OCI-LY1 (cell line): ENCODE data around the gene GRHL1.

Source experiments
- H2AFZ ChIP-seq: fragments of 200-600 bp; sonication (generic), shearing (Covaris generic); 2 replicates; pipeline ENCODE4 v1.6.0; 2014; ENCODE audit warnings: antibody characterized with exemption, mild to moderate bottlenecking, low read length
- H3F3A ChIP-seq: fragments of 200-600 bp; sonication (generic), shearing (Covaris generic); 2 replicates; pipeline ENCODE4 v1.6.0; 2014; ENCODE audit warnings: mild to moderate bottlenecking, antibody characterized with exemption, low read length, moderate library complexity; ENCODE audit not compliant: insufficient read depth
- H3K27ac ChIP-seq: fragments of 200-600 bp; sonication (generic); 2 replicates; pipeline ENCODE4 v1.5.1; 2014; ENCODE audit warnings: low read length, mixed run types, mild to moderate bottlenecking, low read depth; ENCODE audit not compliant: poor library complexity, severe bottlenecking
- H3K27me3 ChIP-seq: fragments of 200-600 bp; sonication (generic); 2 replicates; pipeline ENCODE4 v1.6.0; 2014; ENCODE audit warnings: antibody characterized with exemption, mild to moderate bottlenecking, low read length, moderate library complexity; ENCODE audit not compliant: insufficient read depth
- H3K36me3 ChIP-seq: fragments of 200-600 bp; sonication (generic); 2 replicates; pipeline ENCODE4 v1.6.1; 2014; ENCODE audit warnings: mild to moderate bottlenecking, antibody characterized with exemption, low read length, moderate library complexity, mixed read lengths; ENCODE audit not compliant: insufficient read depth
- H3K4me1 ChIP-seq: fragments of 200-600 bp; sonication (generic); 2 replicates; pipeline ENCODE4 v1.5.1; 2014; ENCODE audit warnings: mild to moderate bottlenecking, low read length, moderate library complexity; ENCODE audit not compliant: insufficient read depth, severe bottlenecking
- H3K4me2 ChIP-seq: fragments of 200-600 bp; sonication (generic), shearing (Covaris generic); 2 replicates; pipeline ENCODE4 v1.6.1; 2014; ENCODE audit warnings: low read length
- H3K4me3 ChIP-seq: fragments of 200-600 bp; sonication (generic); 2 replicates; pipeline ENCODE4 v1.5.1; 2014; ENCODE audit warnings: low read length, low read depth, mild to moderate bottlenecking, mixed read lengths; ENCODE audit not compliant: poor library complexity, severe bottlenecking
- H3K79me2 ChIP-seq: fragments of 200-600 bp; shearing (Covaris generic); 2 replicates; pipeline ENCODE4 v1.6.1; 2016; ENCODE audit warnings: mixed run types, low read length, mixed read lengths; ENCODE audit not compliant: insufficient read depth
- H3K9ac ChIP-seq: fragments of 200-600 bp; sonication (generic), shearing (Covaris generic); 2 replicates; pipeline ENCODE4 v1.6.1; 2014; ENCODE audit warnings: mild to moderate bottlenecking, low read length, mixed read lengths
- H3K9me2 ChIP-seq: fragments of 200-600 bp; sonication (generic), shearing (Covaris generic); 2 replicates; pipeline ENCODE4 v1.6.1; 2014; ENCODE audit warnings: low read depth, mild to moderate bottlenecking, low read length, mixed read lengths
- H3K9me3 ChIP-seq: fragments of 200-600 bp; shearing (Covaris generic); 2 replicates; pipeline ENCODE4 v1.6.1; 2014; ENCODE audit warnings: low read length, mixed read lengths
- H4K20me1 ChIP-seq: fragments of 200-600 bp; sonication (generic), shearing (Covaris generic); 2 replicates; pipeline ENCODE4 v1.6.0; 2016; ENCODE audit warnings: mild to moderate bottlenecking, low read length; ENCODE audit not compliant: insufficient read depth
- CTCF ChIP-seq: fragments of 200-600 bp; sonication (generic), shearing (Covaris generic); IDR thresholded peaks from 2 replicates; pipeline ENCODE4 v1.5.1; 2017; ENCODE audit warnings: mild to moderate bottlenecking, antibody characterized with exemption, low read length, moderate library complexity, mixed read lengths
- EZH2 ChIP-seq: fragments of 200-600 bp; sonication (generic), shearing (Covaris generic); IDR thresholded peaks from 2 replicates; pipeline ENCODE4 v1.8.0; 2017; ENCODE audit warnings: borderline replicate concordance, mixed run types, mild to moderate bottlenecking, antibody characterized with exemption, low read length, moderate library complexity, mixed read lengths

The GRHL1 gene

DNA sequence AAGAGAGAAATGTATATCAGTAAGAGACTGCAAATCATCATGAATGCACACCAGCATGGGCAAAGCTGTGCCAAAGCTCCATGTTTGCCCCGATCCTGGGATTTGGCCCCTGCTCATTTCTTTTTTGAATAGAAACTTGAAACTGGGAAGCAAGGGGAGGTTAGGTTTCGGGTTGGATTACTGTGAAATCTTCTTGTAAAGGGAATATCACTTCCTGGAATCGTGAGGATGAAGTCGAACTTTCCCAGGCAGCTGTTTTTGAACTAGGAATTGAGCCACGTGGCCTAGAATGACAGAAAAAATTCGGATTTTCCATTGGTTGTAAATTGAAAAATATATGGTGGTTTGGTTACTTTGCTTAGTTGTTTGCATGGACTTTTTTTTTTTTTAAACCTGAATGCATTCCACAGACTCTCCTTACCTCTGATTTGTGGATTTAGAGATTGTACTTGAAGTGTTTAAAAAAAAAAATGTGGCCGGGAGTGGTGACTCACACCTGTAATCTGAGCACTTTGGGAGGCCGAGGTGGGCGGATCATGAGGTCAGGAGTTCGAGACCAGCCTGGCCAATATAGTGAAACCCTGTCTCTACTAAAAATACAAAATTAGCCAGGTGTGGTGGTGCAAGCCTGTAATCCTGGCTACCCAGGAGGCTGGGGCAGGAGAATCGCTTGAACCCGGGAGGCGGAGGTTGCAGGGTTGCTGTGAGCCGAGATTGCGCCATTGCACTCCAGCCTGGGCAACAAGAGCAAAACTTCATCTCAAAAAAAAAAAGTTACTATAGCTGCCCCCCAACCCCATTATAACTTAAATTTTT is 32.1 kb downstream of the GRHL1 start:
- Histone ChIP-seq H3F3A (no peaks in the 10 kb centered on the region), H3K4me1 (no peaks in the 10 kb centered on the region), H3K9ac (no peak overlapping the region), H3K4me2 (no peak overlapping the region), H3K9me2 (no peaks in the 10 kb centered on the region), H3K79me2 (no peaks in the 10 kb centered on the region), H3K9me3 (no peaks in the 10 kb centered on the region), H3K27me3 (no peaks in the 10 kb centered on the region), H4K20me1 (no peaks in the 10 kb centered on the region), H2AFZ (no peak overlapping the region), H3K27ac (no peak overlapping the region), H3K36me3 (peaks cover 4% of the 10 kb centered on the region; the same call in 1 of the 2 replicates), H3K4me3 (no peak overlapping the region)
- TF ChIP-seq EZH2 (no peak), CTCF (no peak)

- Histone ChIP-seq H3K27ac (no peak overlapping the region), H3K9ac (no peak overlapping the region), H2AFZ (no peak overlapping the region), H3K36me3 (peaks cover 4% of the 10 kb centered on the region; the same call in 1 of the 2 replicates), H3K27me3 (no peaks in the 10 kb centered on the region), H3K4me2 (no peak overlapping the region), H3K9me3 (no peaks in the 10 kb centered on the region), H3K9me2 (no peaks in the 10 kb centered on the region), H3K4me3 (no peak overlapping the region), H3F3A (no peaks in the 10 kb centered on the region), H3K4me1 (no peaks in the 10 kb centered on the region), H3K79me2 (no peaks in the 10 kb centered on the region), H4K20me1 (no peaks in the 10 kb centered on the region)
- no peak for TF ChIP-seq EZH2
- peak; percentile 65 for TF ChIP-seq CTCF
Observed at GRCh38 chr2:9984217-9984739, 32.8 kb downstream of the GRHL1 start.

GRCh38 chr2:9984871-9985480 is 33.5 kb downstream of the GRHL1 start:
- Histone ChIP-seq H3K4me2 (no peak overlapping the region), H3K27ac (no peak overlapping the region), H3K36me3 (peaks cover 4% of the 10 kb centered on the region; the same call in 1 of the 2 replicates), H3K4me3 (no peak overlapping the region), H3F3A (no peaks in the 10 kb centered on the region), H3K9ac (no peak overlapping the region), H3K4me1 (no peaks in the 10 kb centered on the region), H3K79me2 (no peaks in the 10 kb centered on the region), H3K9me3 (no peaks in the 10 kb centered on the region), H2AFZ (no peak overlapping the region), H3K27me3 (no peaks in the 10 kb centered on the region), H3K9me2 (no peaks in the 10 kb centered on the region), H4K20me1 (no peaks in the 10 kb centered on the region)
- TF ChIP-seq CTCF (no peak), EZH2 (no peak)
